ENCODE results near the gene CTNNA3. TPM values are rescaled to one million over a fixed set of nuclear protein-coding genes. Genes with fewer than 3 reads are reported as not detected.

The CTNNA3 gene
- polyA plus RNA-seq, 1 donor from 2014 or later: 0.14 TPM

DNA sequence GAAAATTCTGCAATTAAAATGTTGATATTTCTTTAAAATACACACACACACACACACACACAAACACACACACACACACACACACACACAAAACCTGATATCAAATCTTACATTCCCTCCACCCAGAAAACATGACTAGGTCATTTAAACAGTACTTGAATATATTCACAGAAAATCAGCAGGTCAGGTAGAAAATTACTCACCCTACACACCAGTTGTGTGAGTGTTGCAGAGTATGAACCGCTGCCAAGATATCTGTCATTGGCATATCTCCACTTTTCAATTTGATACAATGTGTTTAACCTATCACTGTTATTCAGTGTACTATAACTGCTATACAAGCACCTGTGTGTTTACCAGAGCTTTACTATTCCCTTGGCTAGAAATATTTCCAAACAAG is 1053.8 kb downstream of the CTNNA3 start:
- TF ChIP-seq POLR2AphosphoS5 (IDR thresholded peaks at IDR 0.05): no peak
- TF ChIP-seq RAD21 (conservative IDR thresholded peaks at IDR 0.05): no peak
- no peak for TF ChIP-seq REST (IDR thresholded peaks at IDR 0.05; ENCODE audit: borderline replicate concordance)
- TF ChIP-seq MXI1 (conservative IDR thresholded peaks at IDR 0.05; ENCODE audit: poor library complexity, severe bottlenecking): no peak
- no peak for TF ChIP-seq EZH2 (IDR thresholded peaks at IDR 0.05; ENCODE audit: borderline replicate concordance, insufficient read depth, low read length, poor library complexity, severe bottlenecking)
- TF ChIP-seq SMC3 (conservative IDR thresholded peaks at IDR 0.05; ENCODE audit: poor library complexity): no peak
- TF ChIP-seq EP300 (conservative IDR thresholded peaks at IDR 0.05; ENCODE audit: poor library complexity, severe bottlenecking): no peak
- no peak for TF ChIP-seq TAF1 (IDR thresholded peaks at IDR 0.05; ENCODE audit: low read depth)
- TF ChIP-seq, protein P1, sequence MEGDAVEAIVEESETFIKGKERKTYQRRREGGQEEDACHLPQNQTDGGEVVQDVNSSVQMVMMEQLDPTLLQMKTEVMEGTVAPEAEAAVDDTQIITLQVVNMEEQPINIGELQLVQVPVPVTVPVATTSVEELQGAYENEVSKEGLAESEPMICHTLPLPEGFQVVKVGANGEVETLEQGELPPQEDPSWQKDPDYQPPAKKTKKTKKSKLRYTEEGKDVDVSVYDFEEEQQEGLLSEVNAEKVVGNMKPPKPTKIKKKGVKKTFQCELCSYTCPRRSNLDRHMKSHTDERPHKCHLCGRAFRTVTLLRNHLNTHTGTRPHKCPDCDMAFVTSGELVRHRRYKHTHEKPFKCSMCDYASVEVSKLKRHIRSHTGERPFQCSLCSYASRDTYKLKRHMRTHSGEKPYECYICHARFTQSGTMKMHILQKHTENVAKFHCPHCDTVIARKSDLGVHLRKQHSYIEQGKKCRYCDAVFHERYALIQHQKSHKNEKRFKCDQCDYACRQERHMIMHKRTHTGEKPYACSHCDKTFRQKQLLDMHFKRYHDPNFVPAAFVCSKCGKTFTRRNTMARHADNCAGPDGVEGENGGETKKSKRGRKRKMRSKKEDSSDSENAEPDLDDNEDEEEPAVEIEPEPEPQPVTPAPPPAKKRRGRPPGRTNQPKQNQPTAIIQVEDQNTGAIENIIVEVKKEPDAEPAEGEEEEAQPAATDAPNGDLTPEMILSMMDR (IDR thresholded peaks at IDR 0.05; ENCODE audit: poor library complexity, severe bottlenecking): no peak
- Histone ChIP-seq H4K20me1 (ENCODE audit: insufficient read depth) (no peaks in the 10 kb centered on the region), H3K4me2 (ENCODE audit: low read length) (no peak overlapping the region), H3K4me3 (ENCODE audit: low read length) (no peak overlapping the region), H3K9me3 (ENCODE audit: low read length) (no peaks in the 10 kb centered on the region), H2AFZ (ENCODE audit: low read depth, low read length) (no peak overlapping the region), H3K9ac (ENCODE audit: low read length) (no peak overlapping the region), H3K27me3 (ENCODE audit: insufficient read depth, low read depth, low read length) (no peaks in the 10 kb centered on the region), H3K79me2 (replicated peaks; ENCODE audit: insufficient read depth, low read length) (no peaks in the 10 kb centered on the region), H3K9me2 (ENCODE audit: insufficient read depth, low read length) (no peaks in the 10 kb centered on the region), H3K36me3 (ENCODE audit: insufficient read depth, low read length) (no peaks in the 10 kb centered on the region), H3F3A (ENCODE audit: insufficient read depth, low read length, poor library complexity, severe bottlenecking) (no peaks in the 10 kb centered on the region), H3K27ac (ENCODE audit: low read length) (no peak overlapping the region)

DNA sequence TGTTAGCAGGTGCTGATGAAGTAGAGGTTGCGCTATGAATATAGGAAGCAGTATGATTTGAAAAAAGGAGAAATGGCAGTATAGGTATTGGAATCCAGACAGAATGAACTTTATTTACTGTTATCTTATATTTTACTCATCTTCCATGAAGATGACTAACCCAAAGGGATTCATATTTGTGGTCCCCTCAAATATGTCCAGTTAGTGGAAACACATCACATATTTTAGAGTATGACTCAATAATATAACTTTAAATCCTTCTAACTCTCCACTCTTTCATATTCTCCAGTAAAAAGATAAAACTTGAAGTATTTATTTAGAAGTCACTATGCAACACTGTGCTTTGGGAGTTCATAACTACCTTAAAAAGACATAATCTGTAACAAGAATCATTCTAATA is 1056.6 kb downstream of the CTNNA3 start:
- Histone ChIP-seq H2AFZ (ENCODE audit: low read depth, low read length) (no peak overlapping the region), H4K20me1 (ENCODE audit: insufficient read depth) (no peaks in the 10 kb centered on the region), H3K27ac (ENCODE audit: low read length) (no peak overlapping the region), H3K4me3 (ENCODE audit: low read length) (no peak overlapping the region), H3F3A (ENCODE audit: insufficient read depth, low read length, poor library complexity, severe bottlenecking) (no peaks in the 10 kb centered on the region), H3K36me3 (ENCODE audit: insufficient read depth, low read length) (no peaks in the 10 kb centered on the region), H3K79me2 (replicated peaks; ENCODE audit: insufficient read depth, low read length) (no peaks in the 10 kb centered on the region), H3K9me2 (ENCODE audit: insufficient read depth, low read length) (no peaks in the 10 kb centered on the region), H3K27me3 (ENCODE audit: insufficient read depth, low read depth, low read length) (no peaks in the 10 kb centered on the region), H3K9me3 (ENCODE audit: low read length) (no peaks in the 10 kb centered on the region), H3K9ac (ENCODE audit: low read length) (no peak overlapping the region), H3K4me2 (ENCODE audit: low read length) (no peak overlapping the region)
- TF ChIP-seq RAD21 (conservative IDR thresholded peaks at IDR 0.05) (no peak), EZH2 (IDR thresholded peaks at IDR 0.05; ENCODE audit: borderline replicate concordance, insufficient read depth, low read length, poor library complexity, severe bottlenecking) (no peak), REST (IDR thresholded peaks at IDR 0.05; ENCODE audit: borderline replicate concordance) (no peak), SMC3 (conservative IDR thresholded peaks at IDR 0.05; ENCODE audit: poor library complexity) (no peak), EP300 (conservative IDR thresholded peaks at IDR 0.05; ENCODE audit: poor library complexity, severe bottlenecking) (no peak), MXI1 (conservative IDR thresholded peaks at IDR 0.05; ENCODE audit: poor library complexity, severe bottlenecking) (no peak), POLR2AphosphoS5 (IDR thresholded peaks at IDR 0.05) (no peak), TAF1 (IDR thresholded peaks at IDR 0.05; ENCODE audit: low read depth) (no peak)
- TF ChIP-seq, protein P1 (IDR thresholded peaks at IDR 0.05; ENCODE audit: poor library complexity, severe bottlenecking): no peak
